OCI-LY1 (cell line): ENCODE data around the gene DUSP16.

Source experiments
- H2AFZ ChIP-seq: fragments of 200-600 bp; sonication (generic), shearing (Covaris generic); 2 replicates; pipeline ENCODE4 v1.6.0; 2014; ENCODE audit warnings: antibody characterized with exemption, mild to moderate bottlenecking, low read length
- H3F3A ChIP-seq: fragments of 200-600 bp; sonication (generic), shearing (Covaris generic); 2 replicates; pipeline ENCODE4 v1.6.0; 2014; ENCODE audit warnings: mild to moderate bottlenecking, antibody characterized with exemption, low read length, moderate library complexity; ENCODE audit not compliant: insufficient read depth
- H3K27ac ChIP-seq: fragments of 200-600 bp; sonication (generic); 2 replicates; pipeline ENCODE4 v1.5.1; 2014; ENCODE audit warnings: low read length, mixed run types, mild to moderate bottlenecking, low read depth; ENCODE audit not compliant: poor library complexity, severe bottlenecking
- H3K27me3 ChIP-seq: fragments of 200-600 bp; sonication (generic); 2 replicates; pipeline ENCODE4 v1.6.0; 2014; ENCODE audit warnings: antibody characterized with exemption, mild to moderate bottlenecking, low read length, moderate library complexity; ENCODE audit not compliant: insufficient read depth
- H3K36me3 ChIP-seq: fragments of 200-600 bp; sonication (generic); 2 replicates; pipeline ENCODE4 v1.6.1; 2014; ENCODE audit warnings: mild to moderate bottlenecking, antibody characterized with exemption, low read length, moderate library complexity, mixed read lengths; ENCODE audit not compliant: insufficient read depth
- H3K4me1 ChIP-seq: fragments of 200-600 bp; sonication (generic); 2 replicates; pipeline ENCODE4 v1.5.1; 2014; ENCODE audit warnings: mild to moderate bottlenecking, low read length, moderate library complexity; ENCODE audit not compliant: insufficient read depth, severe bottlenecking
- H3K4me2 ChIP-seq: fragments of 200-600 bp; sonication (generic), shearing (Covaris generic); 2 replicates; pipeline ENCODE4 v1.6.1; 2014; ENCODE audit warnings: low read length
- H3K4me3 ChIP-seq: fragments of 200-600 bp; sonication (generic); 2 replicates; pipeline ENCODE4 v1.5.1; 2014; ENCODE audit warnings: low read length, low read depth, mild to moderate bottlenecking, mixed read lengths; ENCODE audit not compliant: poor library complexity, severe bottlenecking
- H3K79me2 ChIP-seq: fragments of 200-600 bp; shearing (Covaris generic); 2 replicates; pipeline ENCODE4 v1.6.1; 2016; ENCODE audit warnings: mixed run types, low read length, mixed read lengths; ENCODE audit not compliant: insufficient read depth
- H3K9ac ChIP-seq: fragments of 200-600 bp; sonication (generic), shearing (Covaris generic); 2 replicates; pipeline ENCODE4 v1.6.1; 2014; ENCODE audit warnings: mild to moderate bottlenecking, low read length, mixed read lengths
- H3K9me2 ChIP-seq: fragments of 200-600 bp; sonication (generic), shearing (Covaris generic); 2 replicates; pipeline ENCODE4 v1.6.1; 2014; ENCODE audit warnings: low read depth, mild to moderate bottlenecking, low read length, mixed read lengths
- H3K9me3 ChIP-seq: fragments of 200-600 bp; shearing (Covaris generic); 2 replicates; pipeline ENCODE4 v1.6.1; 2014; ENCODE audit warnings: low read length, mixed read lengths
- H4K20me1 ChIP-seq: fragments of 200-600 bp; sonication (generic), shearing (Covaris generic); 2 replicates; pipeline ENCODE4 v1.6.0; 2016; ENCODE audit warnings: mild to moderate bottlenecking, low read length; ENCODE audit not compliant: insufficient read depth
- EZH2 ChIP-seq: fragments of 200-600 bp; sonication (generic), shearing (Covaris generic); IDR thresholded peaks from 2 replicates; pipeline ENCODE4 v1.8.0; 2017; ENCODE audit warnings: borderline replicate concordance, mixed run types, mild to moderate bottlenecking, antibody characterized with exemption, low read length, moderate library complexity, mixed read lengths
- TF ChIP-seq, protein P1 (sequence below): fragments of 200-600 bp; sonication (generic), shearing (Covaris generic); IDR thresholded peaks from 2 replicates; pipeline ENCODE4 v1.5.1; 2017; ENCODE audit warnings: mild to moderate bottlenecking, antibody characterized with exemption, low read length, moderate library complexity, mixed read lengths

The DUSP16 gene

DNA sequence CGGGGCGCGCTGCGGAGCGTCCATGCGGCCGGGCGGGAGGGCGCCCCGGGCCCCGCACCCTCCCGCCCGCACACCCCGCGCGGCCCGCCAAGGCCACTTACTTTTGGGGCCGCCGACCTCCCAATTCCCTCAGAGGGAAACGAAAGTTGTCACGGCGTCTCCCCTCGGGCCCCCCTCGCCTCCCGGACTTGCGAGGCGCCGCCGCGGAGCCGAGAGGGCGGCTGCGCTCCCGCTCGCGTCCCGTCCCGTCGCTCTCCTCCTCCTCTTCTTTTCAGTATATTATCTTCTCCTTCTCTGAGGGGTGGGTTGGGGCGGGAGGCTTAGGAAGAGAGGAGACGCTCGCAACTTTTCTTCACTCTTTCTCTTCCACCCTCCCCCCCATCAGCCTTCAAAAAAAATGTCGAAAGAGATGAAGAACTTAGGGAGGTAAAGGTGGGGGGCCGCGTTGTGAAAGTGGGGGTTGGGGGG lies 613 bp downstream of the DUSP16 start:
- Histone ChIP-seq H3K27me3 (no peaks in the 10 kb centered on the region), H3K9ac (peak overlapping the region; percentile 79), H3K9me2 (no peaks in the 10 kb centered on the region), H2AFZ (no peak overlapping the region), H3K4me1 (peaks cover 37% of the 10 kb centered on the region), H4K20me1 (no peaks in the 10 kb centered on the region), H3K4me2 (peak overlapping the region; percentile 88), H3K9me3 (no peaks in the 10 kb centered on the region), H3K36me3 (no peaks in the 10 kb centered on the region), H3F3A (peaks cover 16% of the 10 kb centered on the region), H3K79me2 (peaks cover 9% of the 10 kb centered on the region; the same call in 1 of the 2 replicates), H3K4me3 (peak overlapping the region; percentile 67), H3K27ac (peak overlapping the region; percentile 62)
- TF ChIP-seq, protein P1, sequence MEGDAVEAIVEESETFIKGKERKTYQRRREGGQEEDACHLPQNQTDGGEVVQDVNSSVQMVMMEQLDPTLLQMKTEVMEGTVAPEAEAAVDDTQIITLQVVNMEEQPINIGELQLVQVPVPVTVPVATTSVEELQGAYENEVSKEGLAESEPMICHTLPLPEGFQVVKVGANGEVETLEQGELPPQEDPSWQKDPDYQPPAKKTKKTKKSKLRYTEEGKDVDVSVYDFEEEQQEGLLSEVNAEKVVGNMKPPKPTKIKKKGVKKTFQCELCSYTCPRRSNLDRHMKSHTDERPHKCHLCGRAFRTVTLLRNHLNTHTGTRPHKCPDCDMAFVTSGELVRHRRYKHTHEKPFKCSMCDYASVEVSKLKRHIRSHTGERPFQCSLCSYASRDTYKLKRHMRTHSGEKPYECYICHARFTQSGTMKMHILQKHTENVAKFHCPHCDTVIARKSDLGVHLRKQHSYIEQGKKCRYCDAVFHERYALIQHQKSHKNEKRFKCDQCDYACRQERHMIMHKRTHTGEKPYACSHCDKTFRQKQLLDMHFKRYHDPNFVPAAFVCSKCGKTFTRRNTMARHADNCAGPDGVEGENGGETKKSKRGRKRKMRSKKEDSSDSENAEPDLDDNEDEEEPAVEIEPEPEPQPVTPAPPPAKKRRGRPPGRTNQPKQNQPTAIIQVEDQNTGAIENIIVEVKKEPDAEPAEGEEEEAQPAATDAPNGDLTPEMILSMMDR: no peak
- TF ChIP-seq EZH2: no peak

DNA sequence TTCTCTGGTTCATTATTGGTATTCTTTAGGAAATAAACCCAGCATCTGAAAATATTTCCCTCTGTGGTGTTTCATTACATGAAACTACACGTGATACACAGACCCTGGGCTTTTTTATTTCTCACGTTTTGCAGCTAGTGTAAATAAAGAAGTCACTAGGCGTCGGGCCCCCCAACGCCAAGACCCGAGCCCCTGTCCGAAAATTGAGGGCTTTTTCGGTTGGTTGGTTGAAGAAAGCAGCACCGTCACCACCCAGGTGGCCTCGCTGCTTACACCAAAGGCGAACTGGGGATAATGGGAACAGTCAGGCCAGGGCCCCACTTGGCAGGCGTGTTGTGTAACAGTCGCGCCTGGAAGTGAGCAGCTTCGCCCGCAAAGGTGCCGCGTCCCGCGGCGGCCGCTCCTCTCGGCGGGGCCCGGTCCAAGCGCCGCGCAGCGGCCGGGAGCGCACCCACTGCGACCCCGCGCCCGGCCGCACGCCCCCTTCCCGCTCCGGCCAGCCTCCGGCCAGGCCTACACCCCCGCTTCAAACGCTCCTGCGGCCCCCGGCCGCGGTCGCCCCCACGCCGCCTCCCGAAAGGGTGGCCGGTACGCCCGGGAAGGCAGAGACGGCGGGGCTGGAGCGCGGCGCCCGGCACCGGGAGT lies 1.2 kb downstream of the DUSP16 start:
- H3K4me2 ChIP-seq: peak overlapping the region; percentile 88
- peaks cover 9% of the 10 kb centered on the region; the same call in 1 of the 2 replicates for H3K79me2 ChIP-seq
- H2AFZ ChIP-seq: no peak overlapping the region
- no peaks in the 10 kb centered on the region for H3K9me2 ChIP-seq
- H3F3A ChIP-seq: peaks cover 16% of the 10 kb centered on the region
- no peaks in the 10 kb centered on the region for H3K27me3 ChIP-seq
- H3K9me3 ChIP-seq: no peaks in the 10 kb centered on the region
- peak overlapping the region; percentile 67 for H3K4me3 ChIP-seq
- TF ChIP-seq, protein P1: no peak
- TF ChIP-seq EZH2: no peak
- peaks cover 37% of the 10 kb centered on the region for H3K4me1 ChIP-seq
- H4K20me1 ChIP-seq: no peaks in the 10 kb centered on the region
- H3K36me3 ChIP-seq: no peaks in the 10 kb centered on the region
- H3K27ac ChIP-seq: peak overlapping the region; percentile 81
- peak overlapping the region; percentile 79 for H3K9ac ChIP-seq

DNA sequence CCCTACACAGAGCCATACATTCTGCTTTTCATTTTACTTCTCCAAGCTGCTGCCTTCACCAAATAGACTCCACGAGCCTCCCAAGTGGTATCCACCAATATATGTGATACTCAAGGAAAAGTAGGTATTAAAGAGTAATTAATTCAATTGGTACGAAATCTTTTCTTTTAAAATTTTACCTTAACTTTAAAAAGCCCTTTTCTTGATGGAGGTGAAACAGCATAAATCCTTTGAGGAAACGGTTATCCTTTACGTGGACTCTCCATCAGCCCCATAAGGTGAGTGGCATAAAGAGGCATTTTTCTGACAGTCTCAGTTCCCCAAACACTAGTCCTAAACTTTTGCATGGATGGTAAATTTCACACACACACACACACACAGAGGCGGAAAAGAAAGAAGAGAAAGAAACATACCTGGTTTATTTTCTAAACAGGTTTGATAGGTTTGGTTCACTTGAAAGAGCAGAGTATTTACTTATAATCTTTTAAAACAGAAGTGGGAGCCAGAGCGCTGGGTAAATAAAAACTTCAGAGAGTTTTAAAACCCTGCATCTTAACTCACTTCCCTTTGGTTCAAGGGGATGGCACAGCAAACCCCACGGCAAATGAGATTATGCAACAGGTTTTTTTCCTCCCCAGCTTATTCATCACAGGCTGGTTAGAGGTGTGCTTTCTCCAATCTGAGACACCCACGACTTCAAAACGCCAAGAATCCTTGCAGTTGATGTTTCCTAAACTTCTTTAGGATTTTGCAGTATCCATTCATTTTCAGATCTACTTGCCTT lies 1.9 kb downstream of the DUSP16 start:
- TF ChIP-seq, protein P1: no peak
- TF ChIP-seq EZH2: no peak
- peak overlapping the region; percentile 79 for H3K9ac ChIP-seq
- H3K9me2 ChIP-seq: no peaks in the 10 kb centered on the region
- H3K27ac ChIP-seq: peak overlapping the region; percentile 81
- H3K4me3 ChIP-seq: peak overlapping the region; percentile 67
- no peaks in the 10 kb centered on the region for H3K36me3 ChIP-seq
- H3F3A ChIP-seq: peaks cover 16% of the 10 kb centered on the region
- peaks cover 9% of the 10 kb centered on the region; the same call in 1 of the 2 replicates for H3K79me2 ChIP-seq
- H4K20me1 ChIP-seq: no peaks in the 10 kb centered on the region
- H2AFZ ChIP-seq: no peak overlapping the region
- no peaks in the 10 kb centered on the region for H3K9me3 ChIP-seq
- no peaks in the 10 kb centered on the region for H3K27me3 ChIP-seq
- H3K4me2 ChIP-seq: peak overlapping the region; percentile 88
- peaks cover 37% of the 10 kb centered on the region for H3K4me1 ChIP-seq
